Measurements from ENCODE around the gene ATP6V1G1.
A peak's percentile ranks its signal among the peaks of the same experiment; 100 is the strongest.
"Not testable (repeated sequence)": the region's sequence is repeated elsewhere in the genome, so short reads cannot be mapped to it uniquely, and the experiment has no call there.

ATP6V1G1 gene

DNA sequence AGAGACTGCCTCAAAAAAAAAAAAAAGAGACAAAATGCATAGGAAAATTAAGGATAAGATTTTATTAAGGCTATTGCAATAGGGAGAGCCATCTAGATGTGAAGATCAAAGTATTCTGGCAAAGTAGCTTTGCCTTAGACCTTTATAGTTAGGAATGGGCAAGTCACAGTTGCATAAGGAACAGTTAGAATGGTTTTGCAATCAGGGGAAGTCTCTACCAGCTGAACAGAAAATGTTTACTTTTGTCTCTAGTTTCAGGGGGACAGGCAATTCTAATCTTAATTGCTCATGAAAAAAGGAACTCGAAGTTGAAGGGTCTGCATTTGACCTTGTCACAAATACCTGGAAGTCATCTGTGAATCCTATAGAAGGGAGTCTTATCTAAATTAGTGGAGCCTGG is 13.1 kb upstream of the ATP6V1G1 start:
- no peak overlapping the region for H3K27ac ChIP-seq (ENCODE audit: poor library complexity, severe bottlenecking)

DNA sequence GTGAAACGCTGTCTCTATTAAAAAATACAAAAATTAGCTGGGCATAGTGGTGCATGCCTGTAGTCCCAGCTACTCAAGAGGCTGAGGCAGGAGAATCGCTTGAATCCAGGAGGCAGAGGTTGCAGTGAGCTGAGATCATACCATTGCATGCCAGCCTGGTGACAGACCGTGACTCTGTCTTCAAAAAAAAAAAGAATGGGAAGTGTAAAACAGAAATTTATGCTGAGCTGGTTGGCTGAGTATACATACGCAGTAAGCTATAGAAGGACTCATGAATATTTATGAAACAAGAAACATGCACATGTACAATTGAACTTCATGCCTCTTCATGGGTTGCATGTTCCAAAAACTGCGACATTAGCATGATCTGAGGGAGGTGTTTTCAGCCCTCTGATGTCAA is 10.8 kb upstream of the ATP6V1G1 start:
- not testable (repeated sequence) for H3K9me3 ChIP-seq (ENCODE audit: severe bottlenecking); H3K27ac ChIP-seq (ENCODE audit: poor library complexity, severe bottlenecking); H3K36me3 ChIP-seq (ENCODE audit: low read depth); H3K4me3 ChIP-seq (ENCODE audit: severe bottlenecking); H3K27me3 ChIP-seq (ENCODE audit: insufficient read depth, poor library complexity, severe bottlenecking); DNase-seq (ENCODE audit: low spot score); ATAC-seq (ENCODE audit: low read depth); H3K4me1 ChIP-seq (ENCODE audit: insufficient read depth, poor library complexity, severe bottlenecking)

More for the DNA sequence above, 13.1 kb upstream of the ATP6V1G1 start:
- ATAC-seq (ENCODE audit: low read depth) (no peak), DNase-seq (ENCODE audit: low spot score) (no peak)
- TF ChIP-seq, protein P1, sequence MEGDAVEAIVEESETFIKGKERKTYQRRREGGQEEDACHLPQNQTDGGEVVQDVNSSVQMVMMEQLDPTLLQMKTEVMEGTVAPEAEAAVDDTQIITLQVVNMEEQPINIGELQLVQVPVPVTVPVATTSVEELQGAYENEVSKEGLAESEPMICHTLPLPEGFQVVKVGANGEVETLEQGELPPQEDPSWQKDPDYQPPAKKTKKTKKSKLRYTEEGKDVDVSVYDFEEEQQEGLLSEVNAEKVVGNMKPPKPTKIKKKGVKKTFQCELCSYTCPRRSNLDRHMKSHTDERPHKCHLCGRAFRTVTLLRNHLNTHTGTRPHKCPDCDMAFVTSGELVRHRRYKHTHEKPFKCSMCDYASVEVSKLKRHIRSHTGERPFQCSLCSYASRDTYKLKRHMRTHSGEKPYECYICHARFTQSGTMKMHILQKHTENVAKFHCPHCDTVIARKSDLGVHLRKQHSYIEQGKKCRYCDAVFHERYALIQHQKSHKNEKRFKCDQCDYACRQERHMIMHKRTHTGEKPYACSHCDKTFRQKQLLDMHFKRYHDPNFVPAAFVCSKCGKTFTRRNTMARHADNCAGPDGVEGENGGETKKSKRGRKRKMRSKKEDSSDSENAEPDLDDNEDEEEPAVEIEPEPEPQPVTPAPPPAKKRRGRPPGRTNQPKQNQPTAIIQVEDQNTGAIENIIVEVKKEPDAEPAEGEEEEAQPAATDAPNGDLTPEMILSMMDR (IDR thresholded peaks at IDR 0.05; ENCODE audit: poor library complexity, severe bottlenecking) = no peak
- H3K9me3 ChIP-seq (ENCODE audit: severe bottlenecking) = no peaks in the 10 kb centered on the region
- no peak overlapping the region for H3K4me3 ChIP-seq (ENCODE audit: severe bottlenecking)
- no peaks in the 10 kb centered on the region for H3K36me3 ChIP-seq (ENCODE audit: low read depth)
- H3K27me3 ChIP-seq (ENCODE audit: insufficient read depth, poor library complexity, severe bottlenecking) = no peaks in the 10 kb centered on the region
- no peaks in the 10 kb centered on the region for H3K4me1 ChIP-seq (ENCODE audit: insufficient read depth, poor library complexity, severe bottlenecking)

DNA sequence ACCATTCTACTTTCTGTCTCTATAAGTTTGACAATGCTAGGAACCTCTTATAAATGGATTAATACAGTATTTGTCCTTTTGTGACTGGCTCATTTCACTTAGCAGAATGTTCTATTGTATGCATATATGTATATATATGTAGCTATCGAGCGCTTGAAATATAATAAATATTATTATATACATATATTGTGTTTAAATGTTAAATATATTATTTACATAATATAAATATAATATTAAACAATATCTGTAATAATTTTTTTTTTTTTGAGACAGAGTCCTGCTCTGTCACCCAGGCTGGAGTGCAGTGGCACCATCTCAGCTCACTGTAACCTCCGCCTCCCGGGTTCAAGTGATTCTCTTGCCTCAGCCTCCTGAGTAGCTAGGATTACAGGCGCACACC is 9.4 kb upstream of the ATP6V1G1 start:
- DNase-seq (ENCODE audit: low spot score); H3K4me3 ChIP-seq (ENCODE audit: severe bottlenecking); H3K9me3 ChIP-seq (ENCODE audit: severe bottlenecking); H3K4me1 ChIP-seq (ENCODE audit: insufficient read depth, poor library complexity, severe bottlenecking); H3K27ac ChIP-seq (ENCODE audit: poor library complexity, severe bottlenecking); H3K36me3 ChIP-seq (ENCODE audit: low read depth); H3K27me3 ChIP-seq (ENCODE audit: insufficient read depth, poor library complexity, severe bottlenecking); ATAC-seq (ENCODE audit: low read depth): not testable (repeated sequence)

DNA sequence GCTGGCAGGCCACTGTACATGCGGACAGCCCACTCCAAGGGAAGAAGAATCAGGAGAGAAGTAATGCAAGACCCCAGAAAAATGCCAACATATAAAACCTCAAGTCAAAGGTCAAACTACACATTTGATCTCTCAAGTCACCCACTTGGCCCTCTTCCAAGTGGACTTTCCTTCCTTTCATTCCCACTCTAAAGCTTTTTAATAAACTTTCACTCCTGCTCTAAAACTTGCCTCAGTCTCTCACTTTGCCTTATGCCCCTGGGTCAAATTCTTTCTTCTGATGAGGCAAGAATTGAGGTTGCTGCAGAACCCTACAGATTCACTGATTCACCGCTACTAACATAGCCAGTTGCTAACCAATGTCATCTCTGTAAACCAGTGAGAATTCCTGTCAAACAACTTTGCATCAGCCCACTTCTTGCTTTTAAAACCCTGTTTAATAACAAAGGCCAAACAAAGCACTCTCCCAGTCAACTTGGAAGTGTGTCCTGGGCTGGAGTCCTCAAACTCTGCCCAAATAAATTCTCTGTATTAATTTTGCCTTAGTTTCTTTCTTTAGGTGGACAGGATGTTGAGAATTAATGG is 6.9 kb upstream of the ATP6V1G1 start:
- no peak overlapping the region for H3K4me3 ChIP-seq (ENCODE audit: severe bottlenecking)
- ATAC-seq (ENCODE audit: low read depth) = no peak
- no peak for DNase-seq (ENCODE audit: low spot score)
- no peaks in the 10 kb centered on the region for H3K36me3 ChIP-seq (ENCODE audit: low read depth)
- H3K4me1 ChIP-seq (ENCODE audit: insufficient read depth, poor library complexity, severe bottlenecking) = no peaks in the 10 kb centered on the region
- H3K9me3 ChIP-seq (ENCODE audit: severe bottlenecking) = no peaks in the 10 kb centered on the region
- no peak overlapping the region for H3K27ac ChIP-seq (ENCODE audit: poor library complexity, severe bottlenecking)
- TF ChIP-seq, protein P1 (IDR thresholded peaks at IDR 0.05; ENCODE audit: poor library complexity, severe bottlenecking) = no peak
- no peaks in the 10 kb centered on the region for H3K27me3 ChIP-seq (ENCODE audit: insufficient read depth, poor library complexity, severe bottlenecking)

DNA sequence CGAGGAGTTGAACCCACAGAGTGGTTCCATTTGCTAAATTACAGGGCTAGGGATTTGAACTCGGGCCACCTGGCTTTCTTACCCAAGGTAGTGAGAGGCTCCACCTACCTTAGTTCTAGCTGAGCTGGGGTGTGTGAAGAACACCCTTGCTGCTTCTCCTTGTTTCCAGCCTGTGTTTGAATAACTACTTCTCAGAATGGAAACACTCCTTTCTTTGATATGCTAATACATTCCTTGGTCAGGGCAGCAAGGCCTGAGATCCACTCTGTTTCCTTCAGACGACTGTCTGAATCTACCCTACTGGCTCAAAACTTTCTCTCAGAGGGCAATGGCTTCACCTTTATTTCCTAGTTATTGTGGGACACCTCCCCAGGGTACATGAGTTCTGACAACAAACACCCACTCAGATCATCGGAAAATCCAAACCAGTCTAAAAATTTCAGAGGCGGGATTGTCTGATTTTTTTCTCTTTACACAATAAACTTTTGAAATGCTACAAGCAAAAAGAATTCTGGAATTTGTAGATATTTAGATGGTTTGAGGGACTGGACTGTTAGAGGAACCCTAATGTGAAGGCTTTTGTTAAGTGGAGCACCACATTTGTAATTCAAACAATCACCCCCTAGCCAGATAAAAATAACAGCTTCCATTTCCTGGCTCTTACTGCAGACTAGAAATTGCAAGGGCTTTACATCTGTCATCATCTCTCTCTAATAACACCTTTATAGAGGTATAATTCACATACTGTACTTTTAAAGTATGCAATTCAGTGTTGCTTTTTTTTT is 4.0 kb upstream of the ATP6V1G1 start:
- no peak for DNase-seq (ENCODE audit: low spot score)
- H3K36me3 ChIP-seq (ENCODE audit: low read depth) = no peaks in the 10 kb centered on the region
- no peaks in the 10 kb centered on the region for H3K9me3 ChIP-seq (ENCODE audit: severe bottlenecking)
- peaks cover under 1% of the 10 kb centered on the region for H3K4me1 ChIP-seq (ENCODE audit: insufficient read depth, poor library complexity, severe bottlenecking)
- H3K27ac ChIP-seq (ENCODE audit: poor library complexity, severe bottlenecking) = no peak overlapping the region
- no peaks in the 10 kb centered on the region for H3K27me3 ChIP-seq (ENCODE audit: insufficient read depth, poor library complexity, severe bottlenecking)
- no peak overlapping the region for H3K4me3 ChIP-seq (ENCODE audit: severe bottlenecking)
- TF ChIP-seq, protein P1 (IDR thresholded peaks at IDR 0.05; ENCODE audit: poor library complexity, severe bottlenecking) = no peak
- no peak for ATAC-seq (ENCODE audit: low read depth)

DNA sequence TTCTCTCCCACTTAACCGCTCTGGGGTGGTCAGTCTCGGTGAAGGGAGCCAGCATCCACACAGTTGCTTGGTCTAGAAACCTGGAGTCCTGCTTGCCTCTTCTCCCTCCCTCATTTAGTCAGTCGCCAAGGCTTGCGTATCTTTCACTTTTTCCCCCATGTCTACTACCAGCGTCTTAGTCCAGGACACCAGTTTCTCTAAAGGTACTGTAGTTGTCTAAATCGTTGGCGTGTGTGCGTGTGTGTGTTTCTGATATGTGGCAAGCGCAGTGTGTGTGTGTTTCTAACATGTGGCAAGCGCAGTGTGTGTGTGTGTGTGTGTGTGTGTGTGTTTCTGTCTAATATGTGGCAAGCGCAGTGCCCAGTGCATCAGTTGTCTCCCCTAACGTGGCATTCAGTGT is 641 bp downstream of the ATP6V1G1 start:
- DNase-seq (ENCODE audit: low spot score) (no peak), ATAC-seq (ENCODE audit: low read depth) (no peak)
- peaks cover 21% of the 10 kb centered on the region for H3K36me3 ChIP-seq (ENCODE audit: low read depth)
- H3K4me3 ChIP-seq (ENCODE audit: severe bottlenecking) = peak overlapping the region; percentile 57
- H3K4me1 ChIP-seq (ENCODE audit: insufficient read depth, poor library complexity, severe bottlenecking) = peaks cover 32% of the 10 kb centered on the region
- H3K9me3 ChIP-seq (ENCODE audit: severe bottlenecking) = no peaks in the 10 kb centered on the region
- TF ChIP-seq, protein P1 (IDR thresholded peaks at IDR 0.05; ENCODE audit: poor library complexity, severe bottlenecking) = no peak
- peak overlapping the region; percentile 40 for H3K27ac ChIP-seq (ENCODE audit: poor library complexity, severe bottlenecking)
- no peaks in the 10 kb centered on the region for H3K27me3 ChIP-seq (ENCODE audit: insufficient read depth, poor library complexity, severe bottlenecking)

Data from RWPE2 (cell line).